ENCODE data around the gene PLEK2.
"Not testable (repeated sequence)": the region's sequence is repeated elsewhere in the genome, so short reads cannot be mapped to it uniquely, and the experiment has no call there.

PLEK2 gene

DNA sequence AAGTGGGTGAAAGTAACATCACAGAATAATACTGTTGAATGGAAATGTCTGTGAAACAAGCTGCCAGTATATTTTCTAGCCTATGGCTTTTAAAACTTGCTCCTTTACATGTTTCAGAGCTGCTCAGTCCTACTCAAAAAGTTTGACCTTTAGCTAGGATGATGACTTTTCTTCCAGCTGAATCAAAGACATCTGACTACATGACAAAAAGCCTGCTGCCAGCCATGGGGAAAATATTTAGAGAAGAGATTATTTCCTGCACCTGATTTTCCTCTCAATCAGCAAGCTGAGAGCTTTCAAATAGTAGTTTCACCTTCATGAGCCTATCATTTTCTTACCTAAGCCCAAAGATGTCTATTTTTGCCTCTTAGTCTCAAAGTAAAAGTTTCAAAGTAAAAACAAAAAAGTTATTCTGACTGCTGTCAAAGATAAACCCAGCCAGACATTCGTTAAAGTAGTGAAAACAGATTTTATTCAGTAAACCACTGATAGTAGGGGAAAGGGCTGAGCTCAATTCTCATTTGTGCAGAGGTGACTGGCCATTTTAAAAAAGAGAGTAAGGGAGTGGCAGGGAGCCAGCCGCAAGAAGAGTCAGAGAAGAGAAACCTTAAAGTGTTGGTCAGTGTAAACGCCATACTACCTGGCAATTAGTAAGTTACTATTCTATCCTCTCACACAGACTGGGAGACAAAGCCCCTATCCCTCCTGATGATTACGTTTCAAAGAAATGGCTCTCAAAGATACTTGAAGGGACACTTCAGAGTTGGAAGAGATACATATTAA, 54.6 kb downstream of the PLEK2 start:
- DNase-seq = no peak

- DNase-seq = no peak
Measured at GRCh38 chr14:67352055-67352454, 59.9 kb downstream of the PLEK2 start.

GRCh38 chr14:67345583-67345982, 66.4 kb downstream of the PLEK2 start:
- no peak for DNase-seq

DNA sequence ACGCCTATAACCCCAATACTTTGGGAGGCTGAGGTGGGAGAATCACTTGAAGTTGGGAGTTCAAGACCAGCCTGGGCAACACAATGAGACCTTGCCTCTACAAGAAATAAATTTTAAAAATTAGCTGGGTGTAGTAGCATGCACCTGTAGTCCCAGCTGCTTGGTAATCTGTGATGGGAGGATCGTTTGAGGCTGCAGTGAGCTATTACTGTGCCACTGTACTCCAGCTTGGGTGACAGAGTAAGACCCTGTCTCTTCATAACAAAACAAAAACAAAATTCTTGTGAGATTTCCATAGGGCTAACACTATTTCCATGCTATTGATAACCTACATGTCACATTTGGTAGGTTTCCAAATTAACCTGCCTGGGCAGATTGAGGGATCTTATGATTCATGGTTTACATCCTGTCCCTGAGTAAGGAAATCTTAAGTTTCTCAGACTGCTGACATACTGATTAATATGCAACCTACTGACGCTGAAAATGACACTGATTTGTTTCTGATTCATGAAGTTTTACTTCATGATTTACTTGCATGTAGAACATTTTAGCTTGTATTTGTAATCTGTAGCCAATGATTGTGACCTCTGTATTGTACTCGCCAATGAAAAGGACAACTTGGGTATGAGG, 68.2 kb downstream of the PLEK2 start:
- no peak for DNase-seq

- DNase-seq = not testable (repeated sequence)
Measured at GRCh38 chr14:67341231-67341630, 70.7 kb downstream of the PLEK2 start.

Measured in EL (cell line).